ENCODE results near the gene IGF1R.

Gene IGF1R

DNA sequence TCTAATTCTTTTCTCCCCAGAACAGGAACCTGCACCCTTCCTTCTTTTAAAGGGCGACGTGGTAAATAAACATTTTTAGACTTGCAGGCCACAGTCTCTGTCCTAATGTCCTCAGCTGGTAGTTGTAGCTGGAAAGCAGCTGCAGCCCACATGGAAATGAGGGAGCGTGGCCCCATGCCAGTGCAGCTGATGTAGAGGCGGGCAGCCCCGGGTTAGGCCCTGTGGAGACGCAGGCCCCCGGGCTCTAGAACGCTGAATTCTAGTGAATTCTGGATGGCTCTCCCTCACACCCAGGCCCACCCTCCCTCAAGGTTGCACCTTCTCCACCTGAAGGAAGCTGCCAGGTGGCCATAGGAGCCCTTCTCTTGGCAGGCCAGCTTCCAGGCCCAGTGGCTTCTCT lies 307.0 kb downstream of the IGF1R start:
- TF ChIP-seq, protein P1, sequence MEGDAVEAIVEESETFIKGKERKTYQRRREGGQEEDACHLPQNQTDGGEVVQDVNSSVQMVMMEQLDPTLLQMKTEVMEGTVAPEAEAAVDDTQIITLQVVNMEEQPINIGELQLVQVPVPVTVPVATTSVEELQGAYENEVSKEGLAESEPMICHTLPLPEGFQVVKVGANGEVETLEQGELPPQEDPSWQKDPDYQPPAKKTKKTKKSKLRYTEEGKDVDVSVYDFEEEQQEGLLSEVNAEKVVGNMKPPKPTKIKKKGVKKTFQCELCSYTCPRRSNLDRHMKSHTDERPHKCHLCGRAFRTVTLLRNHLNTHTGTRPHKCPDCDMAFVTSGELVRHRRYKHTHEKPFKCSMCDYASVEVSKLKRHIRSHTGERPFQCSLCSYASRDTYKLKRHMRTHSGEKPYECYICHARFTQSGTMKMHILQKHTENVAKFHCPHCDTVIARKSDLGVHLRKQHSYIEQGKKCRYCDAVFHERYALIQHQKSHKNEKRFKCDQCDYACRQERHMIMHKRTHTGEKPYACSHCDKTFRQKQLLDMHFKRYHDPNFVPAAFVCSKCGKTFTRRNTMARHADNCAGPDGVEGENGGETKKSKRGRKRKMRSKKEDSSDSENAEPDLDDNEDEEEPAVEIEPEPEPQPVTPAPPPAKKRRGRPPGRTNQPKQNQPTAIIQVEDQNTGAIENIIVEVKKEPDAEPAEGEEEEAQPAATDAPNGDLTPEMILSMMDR (IDR thresholded peaks at IDR 0.05; ENCODE audit: low read depth, low read length): no peak
- Histone ChIP-seq H3K9me3 (no peaks in the 10 kb centered on the region), H3K4me3 (ENCODE audit: low read depth, low read length) (no peak overlapping the region), H3K27me3 (no peaks in the 10 kb centered on the region), H3K36me3 (peaks cover 91% of the 10 kb centered on the region), H3K4me1 (no peaks in the 10 kb centered on the region)
- no peak for DNase-seq

DNA sequence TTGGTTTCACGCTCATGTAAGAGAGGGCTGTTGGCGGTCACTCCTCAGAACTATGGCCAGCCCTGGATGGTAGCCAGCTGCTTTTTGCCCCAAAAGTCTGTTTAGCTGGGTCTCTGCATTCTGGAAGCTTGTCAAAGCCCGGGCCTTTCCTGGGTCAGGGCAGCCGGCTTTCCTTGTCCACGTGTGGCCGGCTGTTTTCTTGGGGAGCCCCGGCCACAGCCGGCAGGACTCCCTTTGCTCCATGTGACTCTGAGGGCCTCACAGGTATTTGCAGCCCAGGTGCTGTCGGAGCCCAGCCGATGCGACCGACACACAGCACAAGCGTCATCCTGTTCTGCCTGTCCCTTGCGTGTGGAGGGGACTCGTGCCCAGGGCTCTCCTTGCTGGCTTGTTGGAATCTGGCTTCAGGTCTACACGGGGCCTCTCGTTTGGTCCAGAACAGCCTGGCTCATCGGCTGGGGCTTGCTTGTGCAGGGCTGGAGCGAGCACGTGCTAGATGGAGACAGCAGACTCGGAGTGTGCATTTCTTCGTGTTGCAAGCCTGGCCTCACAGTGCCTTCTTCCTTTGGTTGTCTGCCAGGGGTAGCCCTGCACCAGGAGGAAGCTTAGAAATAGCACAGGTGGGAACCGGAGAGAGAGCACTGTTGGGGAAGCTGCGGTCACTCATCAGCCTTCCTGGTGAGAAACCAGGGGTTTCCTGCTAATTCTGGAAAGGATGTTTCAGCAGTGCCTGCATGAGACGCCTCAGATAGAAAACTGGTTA lies 307.8 kb downstream of the IGF1R start:
- Histone ChIP-seq H3K36me3 (peaks cover 91% of the 10 kb centered on the region), H3K4me1 (no peaks in the 10 kb centered on the region), H3K27me3 (no peaks in the 10 kb centered on the region), H3K9me3 (no peaks in the 10 kb centered on the region; the same call in 1 of the 2 replicates), H3K4me3 (ENCODE audit: low read depth, low read length) (no peak overlapping the region)
- TF ChIP-seq, protein P1 (IDR thresholded peaks at IDR 0.05; ENCODE audit: low read depth, low read length): no peak
- no peak for DNase-seq

DNA sequence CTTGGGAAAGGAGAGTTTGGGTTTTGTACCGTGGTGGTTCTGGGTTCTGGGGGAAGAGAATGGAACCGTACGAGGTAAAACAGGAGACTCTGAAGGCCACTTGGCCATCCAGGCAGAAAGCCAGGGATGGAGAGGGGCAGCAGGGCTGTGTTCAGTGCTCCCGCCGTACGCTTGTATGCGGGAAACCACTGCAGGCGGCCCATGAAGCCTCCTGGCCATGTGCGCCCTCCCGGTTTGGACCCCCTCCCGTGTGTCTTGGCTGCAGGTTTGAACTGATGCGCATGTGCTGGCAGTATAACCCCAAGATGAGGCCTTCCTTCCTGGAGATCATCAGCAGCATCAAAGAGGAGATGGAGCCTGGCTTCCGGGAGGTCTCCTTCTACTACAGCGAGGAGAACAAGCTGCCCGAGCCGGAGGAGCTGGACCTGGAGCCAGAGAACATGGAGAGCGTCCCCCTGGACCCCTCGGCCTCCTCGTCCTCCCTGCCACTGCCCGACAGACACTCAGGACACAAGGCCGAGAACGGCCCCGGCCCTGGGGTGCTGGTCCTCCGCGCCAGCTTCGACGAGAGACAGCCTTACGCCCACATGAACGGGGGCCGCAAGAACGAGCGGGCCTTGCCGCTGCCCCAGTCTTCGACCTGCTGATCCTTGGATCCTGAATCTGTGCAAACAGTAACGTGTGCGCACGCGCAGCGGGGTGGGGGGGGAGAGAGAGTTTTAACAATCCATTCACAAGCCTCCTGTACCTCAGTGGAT lies 308.6 kb downstream of the IGF1R start:
- TF ChIP-seq, protein P1 (IDR thresholded peaks at IDR 0.05; ENCODE audit: low read depth, low read length): no peak

DNA sequence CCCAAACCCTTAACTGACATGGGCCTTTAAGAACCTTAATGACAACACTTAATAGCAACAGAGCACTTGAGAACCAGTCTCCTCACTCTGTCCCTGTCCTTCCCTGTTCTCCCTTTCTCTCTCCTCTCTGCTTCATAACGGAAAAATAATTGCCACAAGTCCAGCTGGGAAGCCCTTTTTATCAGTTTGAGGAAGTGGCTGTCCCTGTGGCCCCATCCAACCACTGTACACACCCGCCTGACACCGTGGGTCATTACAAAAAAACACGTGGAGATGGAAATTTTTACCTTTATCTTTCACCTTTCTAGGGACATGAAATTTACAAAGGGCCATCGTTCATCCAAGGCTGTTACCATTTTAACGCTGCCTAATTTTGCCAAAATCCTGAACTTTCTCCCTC lies 309.3 kb downstream of the IGF1R start:
- no peaks in the 10 kb centered on the region for H3K27me3 ChIP-seq
- TF ChIP-seq, protein P1 (IDR thresholded peaks at IDR 0.05; ENCODE audit: low read depth, low read length): no peak
- no peaks in the 10 kb centered on the region; the same call in 1 of the 2 replicates for H3K9me3 ChIP-seq
- H3K4me1 ChIP-seq: no peaks in the 10 kb centered on the region
- no peak for DNase-seq
- no peak overlapping the region for H3K4me3 ChIP-seq (ENCODE audit: low read depth, low read length)
- peaks cover 90% of the 10 kb centered on the region for H3K36me3 ChIP-seq

More for the DNA sequence above, 308.6 kb downstream of the IGF1R start:
- DNase-seq: no peak
- Histone ChIP-seq H3K4me1 (no peaks in the 10 kb centered on the region), H3K4me3 (ENCODE audit: low read depth, low read length) (no peak overlapping the region), H3K9me3 (no peaks in the 10 kb centered on the region; the same call in 1 of the 2 replicates), H3K27me3 (no peaks in the 10 kb centered on the region), H3K36me3 (peaks cover 91% of the 10 kb centered on the region)

DNA sequence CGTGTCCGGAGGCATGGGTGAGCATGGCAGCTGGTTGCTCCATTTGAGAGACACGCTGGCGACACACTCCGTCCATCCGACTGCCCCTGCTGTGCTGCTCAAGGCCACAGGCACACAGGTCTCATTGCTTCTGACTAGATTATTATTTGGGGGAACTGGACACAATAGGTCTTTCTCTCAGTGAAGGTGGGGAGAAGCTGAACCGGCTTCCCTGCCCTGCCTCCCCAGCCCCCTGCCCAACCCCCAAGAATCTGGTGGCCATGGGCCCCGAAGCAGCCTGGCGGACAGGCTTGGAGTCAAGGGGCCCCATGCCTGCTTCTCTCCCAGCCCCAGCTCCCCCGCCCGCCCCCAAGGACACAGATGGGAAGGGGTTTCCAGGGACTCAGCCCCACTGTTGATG lies 309.7 kb downstream of the IGF1R start:
- peaks cover 88% of the 10 kb centered on the region for H3K36me3 ChIP-seq
- TF ChIP-seq, protein P1 (IDR thresholded peaks at IDR 0.05; ENCODE audit: low read depth, low read length): no peak

More for the DNA sequence above, 309.7 kb downstream of the IGF1R start:
- H3K9me3 ChIP-seq: no peaks in the 10 kb centered on the region; the same call in 1 of the 2 replicates
- no peaks in the 10 kb centered on the region for H3K27me3 ChIP-seq
- no peak for DNase-seq
- H3K4me3 ChIP-seq (ENCODE audit: low read depth, low read length): no peak overlapping the region
- H3K4me1 ChIP-seq: no peaks in the 10 kb centered on the region

Data from BE2C (cell line).